Neuronal stem cell (in vitro differentiated cells): ENCODE results near the gene TYK2.
"Not testable (repeated sequence)": the region's sequence is repeated elsewhere in the genome, so short reads cannot be mapped to it uniquely, and the experiment has no call there.

Source experiments
- DNase-seq: peaks from one replicate; pipeline ENCODE4 v3.0.0-alpha.2; 2013; ENCODE audit warnings: low spot score
- H2AFZ ChIP-seq: one replicate; pipeline ENCODE4 v1.6.1; 2013; ENCODE audit warnings: mild to moderate bottlenecking, low read length, inconsistent platforms
- H2AK5ac ChIP-seq: 2 replicates; pipeline ENCODE4 v1.6.1; 2013; ENCODE audit warnings: low read depth, mild to moderate bottlenecking, inconsistent platforms, low read length, moderate library complexity, mixed read lengths
- H2BK120ac ChIP-seq: 2 replicates; pipeline ENCODE4 v1.6.1; 2013; ENCODE audit warnings: low read depth, mild to moderate bottlenecking, inconsistent platforms, low read length, moderate library complexity, mixed read lengths
- H2BK12ac ChIP-seq: one replicate; pipeline ENCODE4 v1.6.1; 2013; ENCODE audit warnings: low read length, inconsistent platforms
- H2BK15ac ChIP-seq: 2 replicates; pipeline ENCODE4 v1.6.1; 2013; ENCODE audit warnings: mild to moderate bottlenecking, low read length, inconsistent platforms, mixed read lengths
- H2BK5ac ChIP-seq: one replicate; pipeline ENCODE4 v1.6.1; 2013; ENCODE audit warnings: inconsistent platforms, mild to moderate bottlenecking, low read length, moderate library complexity
- H3K14ac ChIP-seq: one replicate; pipeline ENCODE4 v1.6.1; 2013; ENCODE audit warnings: low read length, inconsistent platforms
- H3K18ac ChIP-seq: 2 replicates; pipeline ENCODE4 v1.6.1; 2013; ENCODE audit warnings: low read length, inconsistent platforms
- H3K23ac ChIP-seq: 2 replicates; pipeline ENCODE4 v1.6.1; 2013; ENCODE audit warnings: low read depth, mild to moderate bottlenecking, mixed read lengths, low read length, inconsistent platforms; ENCODE audit not compliant: poor library complexity
- H3K27ac ChIP-seq: replicated peaks from 3 replicates; pipeline ENCODE4 v1.5.1; 2013; ENCODE audit warnings: low read length, inconsistent platforms
- H3K27me3 ChIP-seq, 3 experiments: 2 replicates each; pipeline ENCODE4 v1.6.1; 2013; ENCODE audit warnings: low read length in 3 of 3, mild to moderate bottlenecking in 2 of 3, inconsistent platforms in 1 of 3, low read depth in 1 of 3, mixed read lengths in 1 of 3, moderate library complexity in 1 of 3; ENCODE audit not compliant: control insufficient read depth in 3 of 3, insufficient read depth in 3 of 3
- H3K36me3 ChIP-seq, 2 donors: replicated peaks in 1 of 2; 2 replicates each; pipeline ENCODE4 v1.6.1; 2013; ENCODE audit warnings: low read length in 2 of 2; ENCODE audit not compliant: control insufficient read depth in 2 of 2, insufficient read depth in 2 of 2
- H3K4ac ChIP-seq: 2 replicates; pipeline ENCODE4 v1.6.1; 2013; ENCODE audit warnings: inconsistent platforms, mild to moderate bottlenecking, low read length, moderate library complexity
- H3K4me1 ChIP-seq, 2 donors: 1 replicate in 1 of 2; 2 replicates in 1 of 2; pipeline ENCODE4 v1.6.1; 2013; ENCODE audit warnings: low read length in 2 of 2, low read depth in 1 of 2; ENCODE audit not compliant: control insufficient read depth in 2 of 2, insufficient read depth in 1 of 2
- H3K4me2 ChIP-seq: one replicate; pipeline ENCODE4 v1.6.1; 2013; ENCODE audit warnings: mild to moderate bottlenecking, low read length, inconsistent platforms; ENCODE audit not compliant: insufficient read depth, poor library complexity, severe bottlenecking
- H3K4me3 ChIP-seq, 2 donors: 2 replicates each; pipeline ENCODE4 v1.5.1; 2013; ENCODE audit warnings: low read length in 2 of 2, mild to moderate bottlenecking in 2 of 2, inconsistent platforms in 1 of 2, moderate library complexity in 1 of 2
- H3K79me1 ChIP-seq: one replicate; pipeline ENCODE4 v1.6.1; 2013; ENCODE audit warnings: low read depth, mild to moderate bottlenecking, inconsistent platforms, low read length, moderate library complexity
- H3K9ac ChIP-seq: one replicate; pipeline ENCODE4 v1.6.1; 2013; ENCODE audit warnings: mild to moderate bottlenecking, low read depth, low read length, inconsistent platforms; ENCODE audit not compliant: poor library complexity
- H3K9me3 ChIP-seq, 2 donors: replicated peaks in 1 of 2; 2 replicates each; pipeline versions ENCODE3 to v1.6.1; 2013; ENCODE audit warnings: low read length in 2 of 2, mild to moderate bottlenecking in 2 of 2, inconsistent platforms in 1 of 2, low read depth in 1 of 2, mixed read lengths in 1 of 2, moderate library complexity in 1 of 2; ENCODE audit not compliant: control insufficient read depth in 2 of 2, insufficient read depth in 1 of 2
- H4K8ac ChIP-seq: one replicate; pipeline ENCODE4 v1.6.1; 2013; ENCODE audit warnings: low read depth, mild to moderate bottlenecking, inconsistent platforms, low read length, moderate library complexity
- H4K91ac ChIP-seq: one replicate; pipeline ENCODE4 v1.6.1; 2013; ENCODE audit warnings: low read length, low read depth, mild to moderate bottlenecking, inconsistent platforms; ENCODE audit not compliant: poor library complexity
- WGBS, 2 donors: extraction: QIAGEN DNeasy Blood & Tissue Kit; methylation state at CpG; one replicate each; pipeline ENCODE4 v1.1.7; 2013; ENCODE audit warnings: missing lambda C conversion rate in 2 of 2, mixed read lengths in 1 of 2; ENCODE audit not compliant: insufficient read length in 2 of 2, insufficient replicate concordance in 1 of 2; ENCODE audit errors: extremely low coverage in 2 of 2; 5-methylcytosine and 5-hydroxymethylcytosine counted together

TYK2 gene

DNA sequence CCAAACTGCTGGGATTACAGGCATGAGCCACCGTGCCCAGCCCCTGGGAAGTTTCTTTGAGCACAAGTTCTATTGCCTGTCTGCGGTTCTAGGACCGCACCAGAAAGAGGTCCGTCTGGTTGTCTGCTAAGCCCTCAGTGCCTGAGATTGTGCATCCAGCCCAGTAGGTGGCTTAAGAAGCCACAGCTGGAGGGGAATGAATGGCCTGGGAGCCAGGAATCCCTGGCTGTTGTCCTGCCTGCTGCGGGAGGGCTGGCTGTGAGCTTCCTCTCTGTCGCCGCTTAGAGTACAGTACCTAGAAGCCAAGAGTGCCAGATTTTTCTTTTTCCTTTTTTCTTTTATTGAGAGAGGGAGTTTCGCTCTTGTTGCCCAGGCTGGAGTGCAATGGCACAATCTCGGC, 4.2 kb upstream of the TYK2 start:
- Histone ChIP-seq H3K27ac (no peak overlapping the region), H3K14ac (no peak overlapping the region), H2BK12ac (no peak overlapping the region), H3K36me3 (no peaks in the 10 kb centered on the region), H2BK5ac (no peak overlapping the region), H4K91ac (no peak overlapping the region), H4K8ac (no peak overlapping the region), H3K4ac (no peak overlapping the region), H3K9ac (no peak overlapping the region), H3K9me3 (no peaks in the 10 kb centered on the region), H2BK15ac (no peak overlapping the region), H3K4me3 (no peak overlapping the region), H3K4me1 (peaks cover 0 to 4% of the 10 kb centered on the region in 2 donors), H2AFZ (no peak overlapping the region), H3K23ac (no peak overlapping the region), H2AK5ac (no peak overlapping the region), H3K27me3 (no peaks in the 10 kb centered on the region), H3K79me1 (no peaks in the 10 kb centered on the region), H3K18ac (no peak overlapping the region), H2BK120ac (no peak overlapping the region), H3K4me2 (no peak overlapping the region)
- no peak for DNase-seq
- no CpG with 5 or more reads among the region's 9 CpGs for WGBS, 2 donors

DNA sequence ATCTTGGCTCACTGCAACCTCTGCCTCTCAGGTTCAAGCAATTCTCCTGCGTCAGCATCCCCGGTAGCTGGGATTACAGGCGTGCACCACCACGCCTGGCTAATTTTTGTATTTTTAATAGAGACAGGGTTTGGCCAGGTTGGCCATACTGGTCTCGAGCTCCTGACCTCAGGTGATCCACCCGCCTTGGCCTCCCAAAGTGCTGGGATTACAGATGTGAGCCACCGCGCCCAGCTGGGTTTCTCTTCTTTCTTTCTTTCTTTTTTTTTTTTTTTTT, 2.8 kb upstream of the TYK2 start:
- not testable (repeated sequence) for H3K14ac ChIP-seq, H3K27me3 ChIP-seq, H3K4me2 ChIP-seq, H3K27ac ChIP-seq, H4K91ac ChIP-seq, H2BK5ac ChIP-seq, H3K9me3 ChIP-seq, H3K9ac ChIP-seq, H2BK120ac ChIP-seq, H2BK15ac ChIP-seq, H2AFZ ChIP-seq, H4K8ac ChIP-seq, H3K4ac ChIP-seq, H3K4me1 ChIP-seq, DNase-seq, H3K4me3 ChIP-seq, H2AK5ac ChIP-seq, H2BK12ac ChIP-seq, H3K79me1 ChIP-seq, H3K18ac ChIP-seq, H3K36me3 ChIP-seq, H3K23ac ChIP-seq
- no CpG with 5 or more reads among the region's 8 CpGs for WGBS, 2 donors

DNA sequence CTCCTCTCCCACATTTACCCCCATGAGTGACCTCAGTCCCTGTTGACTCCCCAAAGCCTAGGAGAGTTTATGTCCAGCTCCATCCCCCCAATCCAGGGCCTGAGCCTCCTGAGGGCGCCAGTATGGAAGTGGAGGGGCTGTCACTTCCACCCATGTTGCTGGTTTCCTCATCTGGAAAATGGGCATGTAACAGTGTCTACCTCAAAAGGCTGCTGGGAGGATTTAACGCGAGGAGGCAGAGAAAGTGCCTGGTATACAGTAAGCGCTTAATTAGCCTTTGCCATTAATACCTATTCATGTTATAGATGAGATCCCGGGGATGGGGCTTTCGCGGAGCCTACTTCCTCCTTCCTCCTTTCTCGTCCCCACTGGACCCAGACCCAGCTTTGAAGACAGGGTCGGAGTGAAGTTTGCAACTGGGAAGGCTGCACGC, 476 bp downstream of the TYK2 start:
- H3K4me3 ChIP-seq: peak overlapping the region; percentile 78 to 89
- H3K36me3 ChIP-seq: peaks cover 4 to 20% of the 10 kb centered on the region in 2 donors
- peak overlapping the region; percentile 87 for H3K23ac ChIP-seq
- no peaks in the 10 kb centered on the region for H3K9me3 ChIP-seq
- H3K27ac ChIP-seq: peak overlapping the region; percentile 31
- H4K91ac ChIP-seq: no peak overlapping the region
- H3K14ac ChIP-seq: no peak overlapping the region
- H2BK5ac ChIP-seq: no peak overlapping the region
- H3K79me1 ChIP-seq: peaks cover 2% of the 10 kb centered on the region
- peak overlapping the region; percentile 79 for H3K9ac ChIP-seq
- H2AK5ac ChIP-seq: no peak overlapping the region
- no peaks in the 10 kb centered on the region for H3K27me3 ChIP-seq
- no peak overlapping the region for H3K4ac ChIP-seq
- DNase-seq: no peak
- no peak overlapping the region for H2BK120ac ChIP-seq
- no CpG with 5 or more reads among the region's 10 CpGs for WGBS, 2 donors
- peak overlapping the region; percentile 79 for H3K4me2 ChIP-seq
- peak overlapping the region; percentile 88 for H3K18ac ChIP-seq
- H3K4me1 ChIP-seq: peaks cover 0 to 4% of the 10 kb centered on the region in 2 donors
- H2AFZ ChIP-seq: peak overlapping the region; percentile 93
- H4K8ac ChIP-seq: peak overlapping the region; percentile 95
- H2BK15ac ChIP-seq: no peak overlapping the region
- no peak overlapping the region for H2BK12ac ChIP-seq

DNA sequence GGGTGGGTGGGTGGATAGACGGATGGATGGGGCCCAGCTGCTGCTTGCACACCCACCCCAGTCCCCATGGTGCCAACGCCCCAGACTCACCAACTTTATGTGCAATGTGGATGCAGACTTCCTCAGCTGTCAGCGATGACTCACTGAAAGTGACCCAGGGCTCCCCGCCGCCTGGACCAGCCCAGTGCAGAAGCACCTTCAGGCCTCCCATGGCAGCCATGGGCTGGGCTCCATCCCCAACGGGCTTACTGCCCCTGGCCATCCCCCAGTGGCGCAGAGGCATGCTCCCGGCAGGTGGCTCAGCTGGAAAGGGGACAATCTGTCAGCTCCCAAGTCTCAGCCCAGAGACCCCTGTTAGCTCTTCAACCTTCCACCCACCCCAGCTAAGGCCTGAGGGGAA, 2.2 kb downstream of the TYK2 start:
- H3K23ac ChIP-seq: no peak overlapping the region
- H4K8ac ChIP-seq: no peak overlapping the region
- no peak overlapping the region for H2BK15ac ChIP-seq
- H2BK5ac ChIP-seq: no peak overlapping the region
- DNase-seq: no peak
- H3K14ac ChIP-seq: no peak overlapping the region
- no peak overlapping the region for H2BK120ac ChIP-seq
- H3K9ac ChIP-seq: no peak overlapping the region
- H2AFZ ChIP-seq: no peak overlapping the region
- H3K79me1 ChIP-seq: peaks cover 2% of the 10 kb centered on the region
- H2BK12ac ChIP-seq: no peak overlapping the region
- peaks cover 0 to 4% of the 10 kb centered on the region in 2 donors for H3K4me1 ChIP-seq
- H3K27me3 ChIP-seq: no peaks in the 10 kb centered on the region
- no peak overlapping the region for H3K18ac ChIP-seq
- H3K36me3 ChIP-seq: peaks cover 4 to 27% of the 10 kb centered on the region in 2 donors
- H3K4ac ChIP-seq: no peak overlapping the region
- H3K4me3 ChIP-seq: no peak overlapping the region
- H3K4me2 ChIP-seq: no peak overlapping the region
- H3K9me3 ChIP-seq: no peaks in the 10 kb centered on the region
- WGBS, 2 donors: no CpG with 5 or more reads among the region's 8 CpGs
- no peak overlapping the region for H4K91ac ChIP-seq
- H3K27ac ChIP-seq: no peak overlapping the region
- H2AK5ac ChIP-seq: no peak overlapping the region
